Fibroblast of lung (primary cell): Measurements from ENCODE around the gene ANKRD13A.

Experiments used
- EZH2 ChIP-seq: IDR thresholded peaks from 2 replicates; pipeline ENCODE4 v1.5.1; 2012; ENCODE audit warnings: low read length, control low read depth, mild to moderate bottlenecking; ENCODE audit errors: missing control alignments
- TF ChIP-seq, protein P1 (sequence below), 2 donors: IDR thresholded peaks in 1 of 2; conservative IDR thresholded peaks in 1 of 2; 1 replicate in 1 of 2; 2 replicates in 1 of 2; pipeline ENCODE4 v1.5.1; 2011 to 2012; ENCODE audit warnings: low read length in 2 of 2, control low read depth in 1 of 2, inconsistent platforms in 1 of 2, low read depth in 1 of 2, mild to moderate bottlenecking in 1 of 2

DNA sequence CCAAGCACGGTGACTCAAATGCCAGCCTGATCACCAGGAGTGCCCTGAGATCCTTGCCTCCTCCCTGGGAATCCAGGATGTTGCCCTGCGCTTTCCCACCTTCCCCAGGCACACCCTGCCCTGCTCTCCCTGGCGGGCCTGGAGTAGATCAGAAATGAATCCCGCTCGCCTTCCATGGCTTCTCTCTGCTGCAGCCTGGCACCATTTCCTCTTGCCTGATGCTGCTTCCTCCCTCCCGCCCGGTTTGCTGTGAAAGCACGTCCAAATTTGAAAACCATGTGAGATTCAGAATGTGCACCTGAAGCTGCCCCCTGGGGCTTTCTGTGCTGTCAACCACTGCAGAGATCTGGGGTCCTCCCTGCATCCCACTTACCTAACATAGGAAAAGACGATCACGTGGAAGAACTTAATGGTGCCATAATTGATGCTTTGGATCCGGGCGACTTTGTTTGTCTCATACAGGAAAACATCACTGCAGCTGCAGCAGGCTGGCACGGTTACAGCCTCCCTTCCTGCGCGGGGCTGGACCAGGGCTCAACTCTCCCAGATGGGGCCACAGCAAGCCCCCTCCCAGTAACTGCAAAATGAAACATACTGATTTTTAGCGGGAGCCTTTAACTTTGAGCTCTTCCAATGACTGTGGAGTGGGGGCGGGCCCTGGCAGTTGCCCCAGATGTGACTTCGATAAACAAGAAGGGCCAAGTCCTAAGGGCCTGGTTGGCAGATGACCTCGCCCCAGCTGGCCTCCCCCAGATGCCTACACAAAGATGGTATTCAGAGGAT, 74.0 kb downstream of the ANKRD13A start:
- TF ChIP-seq, protein P1, sequence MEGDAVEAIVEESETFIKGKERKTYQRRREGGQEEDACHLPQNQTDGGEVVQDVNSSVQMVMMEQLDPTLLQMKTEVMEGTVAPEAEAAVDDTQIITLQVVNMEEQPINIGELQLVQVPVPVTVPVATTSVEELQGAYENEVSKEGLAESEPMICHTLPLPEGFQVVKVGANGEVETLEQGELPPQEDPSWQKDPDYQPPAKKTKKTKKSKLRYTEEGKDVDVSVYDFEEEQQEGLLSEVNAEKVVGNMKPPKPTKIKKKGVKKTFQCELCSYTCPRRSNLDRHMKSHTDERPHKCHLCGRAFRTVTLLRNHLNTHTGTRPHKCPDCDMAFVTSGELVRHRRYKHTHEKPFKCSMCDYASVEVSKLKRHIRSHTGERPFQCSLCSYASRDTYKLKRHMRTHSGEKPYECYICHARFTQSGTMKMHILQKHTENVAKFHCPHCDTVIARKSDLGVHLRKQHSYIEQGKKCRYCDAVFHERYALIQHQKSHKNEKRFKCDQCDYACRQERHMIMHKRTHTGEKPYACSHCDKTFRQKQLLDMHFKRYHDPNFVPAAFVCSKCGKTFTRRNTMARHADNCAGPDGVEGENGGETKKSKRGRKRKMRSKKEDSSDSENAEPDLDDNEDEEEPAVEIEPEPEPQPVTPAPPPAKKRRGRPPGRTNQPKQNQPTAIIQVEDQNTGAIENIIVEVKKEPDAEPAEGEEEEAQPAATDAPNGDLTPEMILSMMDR (conservative IDR thresholded peaks at IDR 0.05 in 1 of 2, IDR thresholded peaks at IDR 0.05 in 1 of 2; ENCODE audit: low read depth in 1 of 2, low read length in 2 of 2) = no peak
- no peak for TF ChIP-seq EZH2
